WTC11 (cell line): ENCODE data around the gene RPL36A. TPM values are rescaled to one million over a fixed set of nuclear protein-coding genes. Genes with fewer than 3 reads are reported as not detected.
A peak's percentile ranks its signal among the peaks of the same experiment; 100 is the strongest.

Source experiments
- CREB1 ChIP-seq: sonication (generic); formaldehyde crosslinking; IDR thresholded peaks from 2 replicates; pipeline ENCODE4 v1.8.0; 2023; ENCODE audit warnings: mild to moderate bottlenecking, missing genetic modification reagents
- EMX1 ChIP-seq: fragments of 250-450 bp; sonication (Bioruptor Pico); IDR thresholded peaks from 2 replicates; pipeline ENCODE4 v1.8.0; 2021; ENCODE audit warnings: mild to moderate bottlenecking
- ESRRA ChIP-seq: sonication (generic); formaldehyde crosslinking; IDR thresholded peaks from 2 replicates; pipeline ENCODE4 v1.8.1; 2022; ENCODE audit warnings: mild to moderate bottlenecking, missing genetic modification reagents, borderline replicate concordance
- IRF2 ChIP-seq: sonication (generic); formaldehyde crosslinking; IDR thresholded peaks from 2 replicates; pipeline ENCODE4 v1.8.0; 2022; ENCODE audit warnings: low read depth, missing genetic modification reagents, borderline replicate concordance
- JAZF1 ChIP-seq: fragments of 250-450 bp; sonication (Bioruptor Pico); IDR thresholded peaks from 2 replicates; pipeline ENCODE4 v1.9.0; 2021; ENCODE audit warnings: moderate library complexity, mild to moderate bottlenecking, inconsistent platforms
- NFATC4 ChIP-seq: fragments of 250-450 bp; sonication (Bioruptor Pico); IDR thresholded peaks from 2 replicates; pipeline ENCODE4 v1.9.0; 2021; ENCODE audit warnings: mild to moderate bottlenecking
- RORB ChIP-seq: fragments of 250-450 bp; sonication (Bioruptor Pico); IDR thresholded peaks from 2 replicates; pipeline ENCODE4 v1.9.0; 2021; ENCODE audit warnings: mild to moderate bottlenecking
- TEAD1 ChIP-seq: sonication (generic); formaldehyde crosslinking; IDR thresholded peaks from 2 replicates; pipeline ENCODE4 v1.8.0; 2022; ENCODE audit warnings: mild to moderate bottlenecking, missing genetic modification reagents
- ZNF138 ChIP-seq: sonication (generic); formaldehyde crosslinking; conservative IDR thresholded peaks from 2 replicates; pipeline ENCODE4 v1.8.1; 2022; ENCODE audit warnings: mild to moderate bottlenecking, moderate library complexity, missing genetic modification reagents
- total RNA-seq: library from RNA; stranded (reverse); gene quantifications from 3 replicates; pipeline ENCODE4 v1.2.3, GENCODE V29; 2021
- TF ChIP-seq, protein P1 (sequence below): sonication (generic); formaldehyde crosslinking; IDR thresholded peaks from 2 replicates; pipeline ENCODE4 v1.8.1; 2023; ENCODE audit warnings: mild to moderate bottlenecking, missing genetic modification reagents, borderline replicate concordance
- TF ChIP-seq, protein P2 (sequence below): sonication (generic); formaldehyde crosslinking; IDR thresholded peaks from 2 replicates; pipeline ENCODE4 v1.8.0; 2022; ENCODE audit warnings: mild to moderate bottlenecking, missing genetic modification reagents
- TF ChIP-seq, protein P3 (sequence below): sonication (generic); formaldehyde crosslinking; IDR thresholded peaks from 2 replicates; pipeline ENCODE4 v1.8.1; 2023; ENCODE audit warnings: mild to moderate bottlenecking, missing genetic modification reagents
- TF ChIP-seq, protein P4 (sequence below): fragments of 250-450 bp; sonication (Bioruptor Pico); conservative IDR thresholded peaks from 2 replicates; pipeline ENCODE4 v1.9.0; 2021; ENCODE audit warnings: mild to moderate bottlenecking
- TF ChIP-seq, protein P5 (sequence below): sonication (generic); formaldehyde crosslinking; IDR thresholded peaks from 2 replicates; pipeline ENCODE4 v1.8.0; 2022; ENCODE audit warnings: missing genetic modification reagents
- TF ChIP-seq, protein P6 (sequence below): sonication (generic); formaldehyde crosslinking; IDR thresholded peaks from 2 replicates; pipeline ENCODE4 v1.8.1; 2023; ENCODE audit warnings: mild to moderate bottlenecking, missing genetic modification reagents
- TF ChIP-seq, protein P7 (sequence below): fragments of 250-450 bp; sonication (Bioruptor Pico); IDR thresholded peaks from 2 replicates; pipeline ENCODE4 v2.1.2; 2022; ENCODE audit warnings: mild to moderate bottlenecking, moderate library complexity
- TF ChIP-seq, protein P8 (sequence below): fragments of 250-450 bp; sonication (Bioruptor Pico); IDR thresholded peaks from 2 replicates; pipeline ENCODE4 v1.9.0; 2021; ENCODE audit warnings: mild to moderate bottlenecking
- TF ChIP-seq, protein P9 (sequence below): sonication (generic); formaldehyde crosslinking; IDR thresholded peaks from 2 replicates; pipeline ENCODE4 v1.8.1; 2022; ENCODE audit warnings: mild to moderate bottlenecking, missing genetic modification reagents, moderate library complexity, borderline replicate concordance

RPL36A gene
- total RNA-seq, 1 experiment from 2014 or later, result 320 TPM

DNA sequence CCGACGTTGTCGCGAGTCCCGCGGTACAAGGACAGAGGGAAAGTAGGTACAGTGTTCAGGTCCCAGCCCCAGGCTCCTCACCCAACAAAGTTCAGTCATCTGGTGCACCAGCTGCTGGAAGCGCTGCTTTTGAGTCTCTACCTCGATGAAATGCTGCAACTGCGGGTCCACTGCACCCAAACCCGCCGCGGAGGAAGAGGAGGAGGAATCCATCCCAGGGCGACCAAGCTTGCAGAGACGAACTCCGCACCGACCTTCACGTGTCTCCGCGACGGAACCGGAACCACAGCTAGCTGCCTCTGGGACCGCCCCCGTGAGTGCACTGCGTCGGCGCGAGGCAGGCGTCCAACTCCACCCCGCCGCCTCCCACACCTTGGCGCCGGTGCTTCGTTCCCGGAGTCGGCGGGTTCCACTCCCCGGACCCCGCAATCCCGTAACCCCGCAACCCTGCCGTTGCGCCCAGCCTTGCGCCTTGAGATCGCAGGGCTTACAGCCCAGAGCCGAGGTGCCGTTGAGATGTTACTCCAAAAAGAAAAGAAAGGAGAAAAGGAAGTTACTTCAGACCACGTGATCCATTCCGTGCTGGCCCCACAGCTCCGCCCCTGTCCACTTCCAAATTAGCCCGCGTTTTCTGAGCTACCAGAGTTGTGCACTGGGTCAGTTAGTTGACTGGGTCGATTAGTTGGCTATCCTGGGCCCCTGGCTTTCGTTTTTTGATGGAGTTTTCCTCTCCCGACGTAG lies 42.2 kb upstream of the RPL36A start, which contains the start of gene TIMM8A (continued):
- TF ChIP-seq, protein P1, sequence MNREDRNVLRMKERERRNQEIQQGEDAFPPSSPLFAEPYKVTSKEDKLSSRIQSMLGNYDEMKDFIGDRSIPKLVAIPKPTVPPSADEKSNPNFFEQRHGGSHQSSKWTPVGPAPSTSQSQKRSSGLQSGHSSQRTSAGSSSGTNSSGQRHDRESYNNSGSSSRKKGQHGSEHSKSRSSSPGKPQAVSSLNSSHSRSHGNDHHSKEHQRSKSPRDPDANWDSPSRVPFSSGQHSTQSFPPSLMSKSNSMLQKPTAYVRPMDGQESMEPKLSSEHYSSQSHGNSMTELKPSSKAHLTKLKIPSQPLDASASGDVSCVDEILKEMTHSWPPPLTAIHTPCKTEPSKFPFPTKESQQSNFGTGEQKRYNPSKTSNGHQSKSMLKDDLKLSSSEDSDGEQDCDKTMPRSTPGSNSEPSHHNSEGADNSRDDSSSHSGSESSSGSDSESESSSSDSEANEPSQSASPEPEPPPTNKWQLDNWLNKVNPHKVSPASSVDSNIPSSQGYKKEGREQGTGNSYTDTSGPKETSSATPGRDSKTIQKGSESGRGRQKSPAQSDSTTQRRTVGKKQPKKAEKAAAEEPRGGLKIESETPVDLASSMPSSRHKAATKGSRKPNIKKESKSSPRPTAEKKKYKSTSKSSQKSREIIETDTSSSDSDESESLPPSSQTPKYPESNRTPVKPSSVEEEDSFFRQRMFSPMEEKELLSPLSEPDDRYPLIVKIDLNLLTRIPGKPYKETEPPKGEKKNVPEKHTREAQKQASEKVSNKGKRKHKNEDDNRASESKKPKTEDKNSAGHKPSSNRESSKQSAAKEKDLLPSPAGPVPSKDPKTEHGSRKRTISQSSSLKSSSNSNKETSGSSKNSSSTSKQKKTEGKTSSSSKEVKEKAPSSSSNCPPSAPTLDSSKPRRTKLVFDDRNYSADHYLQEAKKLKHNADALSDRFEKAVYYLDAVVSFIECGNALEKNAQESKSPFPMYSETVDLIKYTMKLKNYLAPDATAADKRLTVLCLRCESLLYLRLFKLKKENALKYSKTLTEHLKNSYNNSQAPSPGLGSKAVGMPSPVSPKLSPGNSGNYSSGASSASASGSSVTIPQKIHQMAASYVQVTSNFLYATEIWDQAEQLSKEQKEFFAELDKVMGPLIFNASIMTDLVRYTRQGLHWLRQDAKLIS (CRISPR knock-in tag), result no peak
- TF ChIP-seq JAZF1 (CRISPR knock-in tag) (no peak), NFATC4 (CRISPR knock-in tag) (no peak), CREB1 (CRISPR knock-in tag) (no peak), EMX1 (CRISPR knock-in tag) (no peak), ESRRA (CRISPR knock-in tag) (no peak), ZNF138 (no peak), TEAD1 (CRISPR knock-in tag) (no peak), IRF2 (CRISPR knock-in tag) (no peak), RORB (no peak)
- TF ChIP-seq, protein P2, sequence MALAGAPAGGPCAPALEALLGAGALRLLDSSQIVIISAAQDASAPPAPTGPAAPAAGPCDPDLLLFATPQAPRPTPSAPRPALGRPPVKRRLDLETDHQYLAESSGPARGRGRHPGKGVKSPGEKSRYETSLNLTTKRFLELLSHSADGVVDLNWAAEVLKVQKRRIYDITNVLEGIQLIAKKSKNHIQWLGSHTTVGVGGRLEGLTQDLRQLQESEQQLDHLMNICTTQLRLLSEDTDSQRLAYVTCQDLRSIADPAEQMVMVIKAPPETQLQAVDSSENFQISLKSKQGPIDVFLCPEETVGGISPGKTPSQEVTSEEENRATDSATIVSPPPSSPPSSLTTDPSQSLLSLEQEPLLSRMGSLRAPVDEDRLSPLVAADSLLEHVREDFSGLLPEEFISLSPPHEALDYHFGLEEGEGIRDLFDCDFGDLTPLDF (CRISPR knock-in tag), result no peak
- TF ChIP-seq, protein P3, sequence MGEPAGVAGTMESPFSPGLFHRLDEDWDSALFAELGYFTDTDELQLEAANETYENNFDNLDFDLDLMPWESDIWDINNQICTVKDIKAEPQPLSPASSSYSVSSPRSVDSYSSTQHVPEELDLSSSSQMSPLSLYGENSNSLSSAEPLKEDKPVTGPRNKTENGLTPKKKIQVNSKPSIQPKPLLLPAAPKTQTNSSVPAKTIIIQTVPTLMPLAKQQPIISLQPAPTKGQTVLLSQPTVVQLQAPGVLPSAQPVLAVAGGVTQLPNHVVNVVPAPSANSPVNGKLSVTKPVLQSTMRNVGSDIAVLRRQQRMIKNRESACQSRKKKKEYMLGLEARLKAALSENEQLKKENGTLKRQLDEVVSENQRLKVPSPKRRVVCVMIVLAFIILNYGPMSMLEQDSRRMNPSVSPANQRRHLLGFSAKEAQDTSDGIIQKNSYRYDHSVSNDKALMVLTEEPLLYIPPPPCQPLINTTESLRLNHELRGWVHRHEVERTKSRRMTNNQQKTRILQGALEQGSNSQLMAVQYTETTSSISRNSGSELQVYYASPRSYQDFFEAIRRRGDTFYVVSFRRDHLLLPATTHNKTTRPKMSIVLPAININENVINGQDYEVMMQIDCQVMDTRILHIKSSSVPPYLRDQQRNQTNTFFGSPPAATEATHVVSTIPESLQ (CRISPR knock-in tag), result no peak
- TF ChIP-seq, protein P4, sequence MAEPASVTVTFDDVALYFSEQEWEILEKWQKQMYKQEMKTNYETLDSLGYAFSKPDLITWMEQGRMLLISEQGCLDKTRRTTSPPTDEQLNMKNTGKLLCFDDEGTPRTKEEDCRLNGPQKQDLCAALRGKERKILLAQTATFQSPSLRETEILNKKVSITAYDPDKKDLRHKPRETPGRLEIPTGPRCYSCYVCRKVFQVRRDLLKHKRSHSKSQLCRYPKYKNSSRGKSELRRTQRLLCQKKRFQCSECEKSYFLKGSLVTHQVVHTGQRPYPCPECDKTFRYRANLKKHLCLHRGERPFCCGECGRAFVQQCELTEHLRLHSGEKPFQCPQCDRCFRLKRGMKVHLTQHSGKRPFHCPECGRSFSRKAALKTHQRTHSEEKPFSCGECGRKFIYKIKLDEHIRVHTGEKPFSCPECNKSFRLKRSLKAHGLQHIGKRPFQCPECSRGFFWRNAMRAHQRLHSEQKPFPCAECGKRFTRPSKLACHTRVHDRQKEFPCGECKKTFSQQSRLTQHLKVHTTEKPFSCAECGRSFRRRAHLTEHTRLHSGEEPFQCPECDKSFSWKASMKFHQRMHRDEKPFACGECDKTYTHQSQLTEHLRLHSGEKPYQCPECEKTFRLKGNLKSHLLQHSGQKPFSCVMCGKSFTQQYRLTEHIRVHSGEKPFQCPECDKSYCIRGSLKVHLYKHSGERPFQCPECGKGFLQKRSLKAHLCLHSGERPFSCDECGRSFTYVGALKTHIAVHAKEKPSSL (CRISPR knock-in tag), result no peak
- TF ChIP-seq, protein P5, sequence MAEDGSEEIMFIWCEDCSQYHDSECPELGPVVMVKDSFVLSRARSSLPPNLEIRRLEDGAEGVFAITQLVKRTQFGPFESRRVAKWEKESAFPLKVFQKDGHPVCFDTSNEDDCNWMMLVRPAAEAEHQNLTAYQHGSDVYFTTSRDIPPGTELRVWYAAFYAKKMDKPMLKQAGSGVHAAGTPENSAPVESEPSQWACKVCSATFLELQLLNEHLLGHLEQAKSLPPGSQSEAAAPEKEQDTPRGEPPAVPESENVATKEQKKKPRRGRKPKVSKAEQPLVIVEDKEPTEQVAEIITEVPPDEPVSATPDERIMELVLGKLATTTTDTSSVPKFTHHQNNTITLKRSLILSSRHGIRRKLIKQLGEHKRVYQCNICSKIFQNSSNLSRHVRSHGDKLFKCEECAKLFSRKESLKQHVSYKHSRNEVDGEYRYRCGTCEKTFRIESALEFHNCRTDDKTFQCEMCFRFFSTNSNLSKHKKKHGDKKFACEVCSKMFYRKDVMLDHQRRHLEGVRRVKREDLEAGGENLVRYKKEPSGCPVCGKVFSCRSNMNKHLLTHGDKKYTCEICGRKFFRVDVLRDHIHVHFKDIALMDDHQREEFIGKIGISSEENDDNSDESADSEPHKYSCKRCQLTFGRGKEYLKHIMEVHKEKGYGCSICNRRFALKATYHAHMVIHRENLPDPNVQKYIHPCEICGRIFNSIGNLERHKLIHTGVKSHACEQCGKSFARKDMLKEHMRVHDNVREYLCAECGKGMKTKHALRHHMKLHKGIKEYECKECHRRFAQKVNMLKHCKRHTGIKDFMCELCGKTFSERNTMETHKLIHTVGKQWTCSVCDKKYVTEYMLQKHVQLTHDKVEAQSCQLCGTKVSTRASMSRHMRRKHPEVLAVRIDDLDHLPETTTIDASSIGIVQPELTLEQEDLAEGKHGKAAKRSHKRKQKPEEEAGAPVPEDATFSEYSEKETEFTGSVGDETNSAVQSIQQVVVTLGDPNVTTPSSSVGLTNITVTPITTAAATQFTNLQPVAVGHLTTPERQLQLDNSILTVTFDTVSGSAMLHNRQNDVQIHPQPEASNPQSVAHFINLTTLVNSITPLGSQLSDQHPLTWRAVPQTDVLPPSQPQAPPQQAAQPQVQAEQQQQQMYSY (CRISPR knock-in tag), result peak; percentile 50; the same call in 1 of the 2 replicates
- TF ChIP-seq, protein P6, sequence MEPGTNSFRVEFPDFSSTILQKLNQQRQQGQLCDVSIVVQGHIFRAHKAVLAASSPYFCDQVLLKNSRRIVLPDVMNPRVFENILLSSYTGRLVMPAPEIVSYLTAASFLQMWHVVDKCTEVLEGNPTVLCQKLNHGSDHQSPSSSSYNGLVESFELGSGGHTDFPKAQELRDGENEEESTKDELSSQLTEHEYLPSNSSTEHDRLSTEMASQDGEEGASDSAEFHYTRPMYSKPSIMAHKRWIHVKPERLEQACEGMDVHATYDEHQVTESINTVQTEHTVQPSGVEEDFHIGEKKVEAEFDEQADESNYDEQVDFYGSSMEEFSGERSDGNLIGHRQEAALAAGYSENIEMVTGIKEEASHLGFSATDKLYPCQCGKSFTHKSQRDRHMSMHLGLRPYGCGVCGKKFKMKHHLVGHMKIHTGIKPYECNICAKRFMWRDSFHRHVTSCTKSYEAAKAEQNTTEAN, result no peak
- TF ChIP-seq, protein P7, sequence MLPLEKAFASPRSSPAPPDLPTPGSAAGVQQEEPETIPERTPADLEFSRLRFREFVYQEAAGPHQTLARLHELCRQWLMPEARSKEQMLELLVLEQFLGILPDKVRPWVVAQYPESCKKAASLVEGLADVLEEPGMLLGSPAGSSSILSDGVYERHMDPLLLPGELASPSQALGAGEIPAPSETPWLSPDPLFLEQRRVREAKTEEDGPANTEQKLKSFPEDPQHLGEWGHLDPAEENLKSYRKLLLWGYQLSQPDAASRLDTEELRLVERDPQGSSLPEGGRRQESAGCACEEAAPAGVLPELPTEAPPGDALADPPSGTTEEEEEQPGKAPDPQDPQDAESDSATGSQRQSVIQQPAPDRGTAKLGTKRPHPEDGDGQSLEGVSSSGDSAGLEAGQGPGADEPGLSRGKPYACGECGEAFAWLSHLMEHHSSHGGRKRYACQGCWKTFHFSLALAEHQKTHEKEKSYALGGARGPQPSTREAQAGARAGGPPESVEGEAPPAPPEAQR (CRISPR knock-in tag), result no peak
- TF ChIP-seq, protein P8, sequence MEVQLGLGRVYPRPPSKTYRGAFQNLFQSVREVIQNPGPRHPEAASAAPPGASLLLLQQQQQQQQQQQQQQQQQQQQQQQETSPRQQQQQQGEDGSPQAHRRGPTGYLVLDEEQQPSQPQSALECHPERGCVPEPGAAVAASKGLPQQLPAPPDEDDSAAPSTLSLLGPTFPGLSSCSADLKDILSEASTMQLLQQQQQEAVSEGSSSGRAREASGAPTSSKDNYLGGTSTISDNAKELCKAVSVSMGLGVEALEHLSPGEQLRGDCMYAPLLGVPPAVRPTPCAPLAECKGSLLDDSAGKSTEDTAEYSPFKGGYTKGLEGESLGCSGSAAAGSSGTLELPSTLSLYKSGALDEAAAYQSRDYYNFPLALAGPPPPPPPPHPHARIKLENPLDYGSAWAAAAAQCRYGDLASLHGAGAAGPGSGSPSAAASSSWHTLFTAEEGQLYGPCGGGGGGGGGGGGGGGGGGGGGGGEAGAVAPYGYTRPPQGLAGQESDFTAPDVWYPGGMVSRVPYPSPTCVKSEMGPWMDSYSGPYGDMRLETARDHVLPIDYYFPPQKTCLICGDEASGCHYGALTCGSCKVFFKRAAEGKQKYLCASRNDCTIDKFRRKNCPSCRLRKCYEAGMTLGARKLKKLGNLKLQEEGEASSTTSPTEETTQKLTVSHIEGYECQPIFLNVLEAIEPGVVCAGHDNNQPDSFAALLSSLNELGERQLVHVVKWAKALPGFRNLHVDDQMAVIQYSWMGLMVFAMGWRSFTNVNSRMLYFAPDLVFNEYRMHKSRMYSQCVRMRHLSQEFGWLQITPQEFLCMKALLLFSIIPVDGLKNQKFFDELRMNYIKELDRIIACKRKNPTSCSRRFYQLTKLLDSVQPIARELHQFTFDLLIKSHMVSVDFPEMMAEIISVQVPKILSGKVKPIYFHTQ (CRISPR knock-in tag), result no peak
- TF ChIP-seq, protein P9, sequence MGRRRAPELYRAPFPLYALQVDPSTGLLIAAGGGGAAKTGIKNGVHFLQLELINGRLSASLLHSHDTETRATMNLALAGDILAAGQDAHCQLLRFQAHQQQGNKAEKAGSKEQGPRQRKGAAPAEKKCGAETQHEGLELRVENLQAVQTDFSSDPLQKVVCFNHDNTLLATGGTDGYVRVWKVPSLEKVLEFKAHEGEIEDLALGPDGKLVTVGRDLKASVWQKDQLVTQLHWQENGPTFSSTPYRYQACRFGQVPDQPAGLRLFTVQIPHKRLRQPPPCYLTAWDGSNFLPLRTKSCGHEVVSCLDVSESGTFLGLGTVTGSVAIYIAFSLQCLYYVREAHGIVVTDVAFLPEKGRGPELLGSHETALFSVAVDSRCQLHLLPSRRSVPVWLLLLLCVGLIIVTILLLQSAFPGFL, result no peak
